Endothelial cell of umbilical vein (primary cell): ENCODE results near the gene DYNLT2.

Experiments
- CTCF ChIP-seq, 2 donors: IDR thresholded peaks; 1 replicate in 1 of 2; 2 replicates in 1 of 2; pipeline ENCODE4 v1.5.1; 2011; ENCODE audit warnings: low read length in 2 of 2, mild to moderate bottlenecking in 2 of 2, moderate library complexity in 2 of 2, control low read depth in 1 of 2, inconsistent platforms in 1 of 2, low read depth in 1 of 2; ENCODE audit not compliant: insufficient read depth in 1 of 2; ENCODE audit errors: extremely low read depth in 1 of 2
- POLR2A ChIP-seq: IDR thresholded peaks from 2 replicates; pipeline ENCODE4 v1.6.1; 2012; ENCODE audit warnings: low read depth, mild to moderate bottlenecking, control low read depth, low read length

GRCh38 chr6:169789944-169790927, 38.9 kb upstream of the DYNLT2 start:
- TF ChIP-seq CTCF (IDR thresholded peaks at IDR 0.05; ENCODE audit: extremely low read depth in 1 of 2, insufficient read depth in 1 of 2, low read depth in 1 of 2, low read length in 2 of 2) (peak; percentile 97 to 99), POLR2A (no peak)
